IMR-90 (cell line): ENCODE results near the gene RAB39A.

Experiments
- BHLHE40 ChIP-seq: fragments of 150-350 bp; IDR thresholded peaks from 2 replicates; pipeline ENCODE4 v1.6.1; 2016; ENCODE audit warnings: mild to moderate bottlenecking, low read depth, low read length
- CEBPB ChIP-seq: IDR thresholded peaks from 2 replicates; pipeline ENCODE4 v1.6.1; 2012; ENCODE audit warnings: low read depth, low read length, improper control_type of control experiment
- CTCF ChIP-seq: conservative IDR thresholded peaks from 2 replicates; pipeline ENCODE4 v1.5.1; 2012; ENCODE audit warnings: mild to moderate bottlenecking, low read depth, low read length, improper control_type of control experiment
- ELK1 ChIP-seq: fragments of 150-350 bp; IDR thresholded peaks from 2 replicates; pipeline ENCODE4 v1.6.1; 2016; ENCODE audit warnings: low read depth, mild to moderate bottlenecking, low read length, moderate library complexity, borderline replicate concordance
- MXI1 ChIP-seq: IDR thresholded peaks from 2 replicates; pipeline ENCODE4 v1.6.1; 2012; ENCODE audit warnings: low read depth, mild to moderate bottlenecking, low read length, moderate library complexity, borderline replicate concordance
- NFE2L2 ChIP-seq: fragments of 150-350 bp; IDR thresholded peaks from 2 replicates; pipeline ENCODE4 v1.6.1; 2016; ENCODE audit warnings: low read depth, mild to moderate bottlenecking, low read length
- POLR2A ChIP-seq: IDR thresholded peaks from 2 replicates; pipeline ENCODE4 v1.6.1; 2012; ENCODE audit warnings: mild to moderate bottlenecking, low read depth, low read length
- RAD21 ChIP-seq: IDR thresholded peaks from 2 replicates; pipeline ENCODE4 v1.6.1; 2012; ENCODE audit warnings: low read length, improper control_type of control experiment
- RCOR1 ChIP-seq: IDR thresholded peaks from 2 replicates; pipeline ENCODE4 v1.6.1; 2012; ENCODE audit warnings: mild to moderate bottlenecking, low read length, improper control_type of control experiment; ENCODE audit not compliant: insufficient replicate concordance
- SMC3 ChIP-seq: fragments of 150-350 bp; IDR thresholded peaks from 2 replicates; pipeline ENCODE4 v1.6.1; 2016; ENCODE audit warnings: low read depth, mild to moderate bottlenecking, antibody characterized with exemption, low read length, moderate library complexity
- USF2 ChIP-seq: fragments of 150-350 bp; IDR thresholded peaks from 2 replicates; pipeline ENCODE4 v1.6.1; 2017; ENCODE audit warnings: mild to moderate bottlenecking, antibody characterized with exemption, low read length, low read depth

- TF ChIP-seq POLR2A (no peak), SMC3 (no peak), CTCF (no peak), NFE2L2 (no peak), RAD21 (no peak), CEBPB (no peak), BHLHE40 (peak; percentile 96), RCOR1 (no peak), ELK1 (no peak), USF2 (peak; percentile 82), MXI1 (peak; percentile 79; the same call in 1 of the 2 replicates)
Measured at GRCh38 chr11:107928046-107928766, at the start of gene RAB39A.
